GM18858 (cell line): ENCODE data around the gene DIS3L2.

Experiments
- ATAC-seq: cut with Tn5 transposase; IDR thresholded peaks from one replicate; pipeline ENCODE4 v1.9.1; 2021; ENCODE audit not compliant: unreplicated experiment

DIS3L2 gene

GRCh38 chr2:231951452-231952035 is 10.0 kb upstream of the DIS3L2 start:
- no peak for ATAC-seq

- ATAC-seq, result no peak
These were observed 5.6 kb upstream of the DIS3L2 start for GRCh38 chr2:231955758-231956472.

DNA sequence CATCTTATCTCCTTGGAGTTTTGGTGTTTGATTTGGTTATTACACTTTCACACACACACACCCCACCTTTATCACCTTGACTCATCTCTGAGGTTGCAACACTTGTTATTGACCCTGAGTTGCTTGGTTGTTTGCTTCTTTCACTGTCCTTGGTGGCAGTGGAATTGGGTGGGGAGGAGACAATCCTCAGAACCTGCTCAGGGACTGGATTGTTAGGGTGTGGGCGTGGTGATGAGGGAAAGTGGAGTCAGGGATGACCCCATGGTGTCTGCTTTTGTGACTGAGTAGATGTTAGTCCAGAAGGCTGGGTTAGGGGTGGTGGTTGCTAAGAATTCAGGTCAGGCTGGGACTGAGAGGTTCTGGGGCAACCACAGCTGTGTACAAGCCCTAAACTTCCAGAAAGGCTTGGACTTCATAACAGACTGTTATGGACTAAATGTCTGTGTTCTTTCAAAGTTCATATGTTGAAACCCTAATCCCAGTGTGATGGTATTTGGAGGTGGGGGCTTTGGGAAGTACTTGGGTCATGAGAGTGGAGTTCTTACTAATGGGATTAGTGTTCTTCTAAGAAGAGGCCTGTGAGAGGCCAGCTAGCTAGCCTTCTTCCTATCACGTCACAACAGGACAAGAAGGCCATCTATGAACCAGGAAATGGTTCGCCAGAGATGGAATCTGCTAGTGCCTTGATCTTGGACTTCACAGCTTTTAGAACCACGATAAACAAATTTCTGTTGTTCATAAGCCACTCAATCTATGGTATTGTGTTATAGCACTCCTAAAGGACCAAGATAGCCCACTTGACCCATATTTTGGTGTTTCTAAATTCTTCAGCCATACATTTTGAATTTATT is 3.4 kb upstream of the DIS3L2 start:
- no peak for ATAC-seq

- no peak for ATAC-seq
These were observed 634 bp upstream of the DIS3L2 start for GRCh38 chr2:231960810-231961348.

DNA sequence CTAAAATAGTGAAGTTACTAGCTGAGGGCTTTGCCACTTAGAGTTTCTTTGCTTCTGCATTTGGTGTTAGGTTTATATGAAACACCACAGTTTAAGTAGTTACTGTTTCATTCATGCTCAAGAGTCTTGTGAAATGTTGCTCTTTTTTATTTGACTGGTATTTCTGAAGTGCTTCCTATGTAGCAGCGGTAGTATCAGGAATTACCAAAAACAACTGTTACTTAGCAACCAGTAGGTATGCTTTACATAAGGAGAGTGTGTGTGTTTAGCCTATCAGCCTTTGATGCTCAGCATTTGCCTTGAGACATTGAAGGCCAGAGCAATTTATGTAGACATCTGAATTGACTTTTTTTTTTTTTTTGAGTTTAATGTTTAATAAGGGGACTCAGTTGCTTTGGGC is 3.6 kb downstream of the DIS3L2 start:
- ATAC-seq, result no peak

DNA sequence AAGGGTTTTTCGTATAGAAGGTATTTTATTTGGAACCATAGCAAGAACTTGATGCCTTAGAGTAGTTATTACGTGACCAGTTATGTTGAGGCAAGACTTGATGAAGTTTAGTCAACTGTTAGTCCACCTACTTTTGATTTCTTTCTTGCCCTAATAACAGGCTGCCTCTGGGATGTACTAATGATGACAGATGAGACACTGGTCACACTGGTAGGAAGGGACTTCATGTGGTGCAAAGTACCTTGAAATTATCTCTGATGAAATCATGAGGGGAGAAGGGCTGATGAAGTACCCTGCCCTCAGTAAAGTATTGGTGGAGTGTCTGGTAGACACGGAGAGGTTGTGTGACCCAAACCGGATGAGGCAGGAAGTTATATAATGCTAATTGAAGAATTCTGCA is 5.4 kb downstream of the DIS3L2 start:
- ATAC-seq, result no peak

DNA sequence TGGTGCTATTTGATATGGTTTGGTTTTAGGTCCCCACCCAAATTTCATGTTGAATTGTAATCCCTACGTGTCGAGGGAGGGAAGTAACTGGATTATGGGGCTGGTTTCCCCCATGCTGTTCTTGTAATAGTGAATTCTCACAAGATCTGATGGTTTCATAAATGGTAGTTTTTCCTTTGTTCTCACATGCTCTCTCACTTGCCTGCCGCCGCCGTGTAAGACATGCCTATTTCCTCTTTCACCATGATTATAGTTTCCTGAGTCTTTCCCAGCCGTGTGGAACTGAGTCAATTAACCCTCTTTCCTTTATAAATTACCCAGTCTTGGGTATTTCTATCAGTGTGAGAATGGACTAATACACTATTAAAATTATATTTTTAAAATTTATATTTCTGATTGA is 7.3 kb downstream of the DIS3L2 start:
- ATAC-seq, result no peak

GRCh38 chr2:231970461-231970860 is 8.9 kb downstream of the DIS3L2 start:
- no peak for ATAC-seq

DNA sequence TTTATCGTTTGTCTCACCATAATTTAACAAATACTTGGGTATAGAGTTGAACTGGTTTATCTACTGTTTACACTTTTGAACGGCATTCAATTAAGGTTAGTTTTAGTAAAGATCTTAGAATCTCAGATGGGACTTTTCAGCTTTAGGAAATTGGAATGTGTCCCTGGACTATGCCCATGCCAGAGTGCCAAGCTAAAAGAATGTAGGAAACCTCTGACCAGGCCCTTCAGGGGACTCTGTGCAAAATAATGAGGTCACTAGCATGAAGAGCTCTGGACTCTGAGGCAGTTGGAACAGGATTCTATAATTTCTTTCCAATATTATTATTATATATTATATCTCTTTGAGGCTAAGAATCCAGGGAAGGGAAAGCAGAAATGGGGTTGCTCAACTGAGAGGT is 13.5 kb downstream of the DIS3L2 start:
- no peak for ATAC-seq

GRCh38 chr2:231977430-231977829 is 15.9 kb downstream of the DIS3L2 start:
- ATAC-seq, result no peak

DNA sequence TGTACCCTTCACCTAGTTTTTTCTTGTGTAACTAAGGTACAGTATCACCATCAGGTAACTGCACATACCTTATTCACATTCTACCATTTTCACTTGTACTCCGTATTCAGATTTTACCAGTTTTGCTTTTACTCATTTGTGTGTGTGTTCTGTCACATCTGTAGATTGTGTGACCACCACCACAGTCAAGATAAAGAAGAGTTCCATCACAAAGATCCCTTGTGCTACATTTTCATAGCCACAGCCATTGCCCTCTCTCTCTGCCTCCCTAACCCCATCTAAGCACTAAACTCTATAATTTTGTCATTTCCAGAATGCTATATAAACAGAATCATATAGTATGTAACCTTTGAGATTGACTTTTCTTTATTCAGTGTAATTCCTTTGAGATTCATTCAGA is 23.5 kb downstream of the DIS3L2 start:
- ATAC-seq, result no peak

GRCh38 chr2:231985823-231986261 is 24.3 kb downstream of the DIS3L2 start:
- ATAC-seq, result no peak

- no peak for ATAC-seq
These were observed 25.7 kb downstream of the DIS3L2 start for GRCh38 chr2:231987124-231987727.

GRCh38 chr2:231988179-231988866 is 26.8 kb downstream of the DIS3L2 start:
- no peak for ATAC-seq

GRCh38 chr2:231991664-231992063 is 30.2 kb downstream of the DIS3L2 start:
- ATAC-seq, result no peak

DNA sequence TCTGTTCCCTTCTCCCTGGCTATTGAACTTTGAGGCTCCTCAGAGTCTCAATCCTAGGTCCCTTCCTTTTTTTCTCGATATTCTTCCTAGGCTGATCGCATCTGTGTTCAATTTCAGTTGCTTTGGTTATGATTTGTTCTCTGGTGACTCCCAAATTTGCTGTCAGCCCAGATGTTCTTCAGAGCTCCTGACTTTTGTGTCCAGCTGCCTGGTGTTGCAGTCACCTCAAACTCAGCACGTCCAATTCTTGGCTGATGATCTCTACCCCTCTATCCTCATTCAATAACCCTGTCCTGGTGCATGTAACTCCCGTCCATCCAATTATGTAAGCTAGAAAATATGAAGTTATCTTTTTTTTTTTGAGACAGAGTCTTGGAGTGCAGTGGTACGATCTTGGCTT is 31.4 kb downstream of the DIS3L2 start:
- ATAC-seq, result no peak

DNA sequence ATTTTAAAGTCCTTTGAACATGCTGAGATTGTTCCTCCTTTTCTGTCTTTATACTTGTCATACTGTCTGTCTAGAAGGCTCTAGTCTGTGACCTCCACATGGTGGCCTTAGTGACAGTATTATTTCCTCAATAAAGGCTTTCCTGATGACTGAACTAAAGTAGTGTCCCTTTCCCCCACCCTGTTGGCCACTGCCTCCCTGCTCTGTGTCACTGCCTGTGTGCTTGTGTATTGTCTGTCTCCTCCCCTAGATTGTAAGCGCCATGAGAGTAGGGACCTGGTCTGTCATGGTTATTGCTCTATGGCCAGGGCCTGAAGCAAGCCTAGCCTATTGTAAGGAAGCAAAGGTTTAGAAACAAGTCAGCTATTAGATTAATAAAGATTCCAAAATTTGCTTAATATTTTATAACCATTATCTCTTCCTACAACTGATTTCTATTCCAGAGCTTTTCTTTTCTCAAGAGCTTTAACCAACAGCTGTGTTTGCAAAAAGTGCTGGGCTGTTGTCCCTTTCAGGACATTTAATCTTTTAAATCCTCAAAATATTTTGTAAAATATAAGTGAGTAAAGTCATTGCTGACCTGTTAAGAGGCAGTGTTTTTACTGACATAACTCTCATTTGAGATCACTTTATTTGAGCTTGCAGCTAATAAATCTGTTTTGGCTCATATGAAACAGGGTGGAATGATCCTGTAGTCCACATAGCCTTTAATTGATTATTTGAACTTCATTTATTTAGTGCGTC is 35.5 kb downstream of the DIS3L2 start:
- no peak for ATAC-seq

DNA sequence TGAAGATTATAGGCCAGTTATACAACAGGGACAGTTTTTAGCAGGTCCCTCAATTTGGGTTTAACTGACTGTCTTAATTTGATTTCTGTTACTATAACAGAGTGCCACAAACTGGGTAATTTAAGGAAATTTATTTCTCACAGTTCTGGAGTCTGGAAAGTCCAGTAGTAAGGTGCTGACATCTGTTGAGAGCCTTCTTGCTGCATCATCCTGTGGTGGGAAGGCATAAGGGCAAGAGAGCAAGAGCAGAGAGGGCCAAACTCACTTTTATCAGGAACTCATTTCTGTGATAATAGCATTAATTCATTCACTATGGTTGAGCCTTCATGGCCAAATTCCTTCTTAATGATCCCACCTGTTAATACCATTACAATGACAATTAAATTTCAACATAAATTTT is 36.5 kb downstream of the DIS3L2 start:
- no peak for ATAC-seq

GRCh38 chr2:232000439-232000838 is 38.9 kb downstream of the DIS3L2 start:
- no peak for ATAC-seq

DNA sequence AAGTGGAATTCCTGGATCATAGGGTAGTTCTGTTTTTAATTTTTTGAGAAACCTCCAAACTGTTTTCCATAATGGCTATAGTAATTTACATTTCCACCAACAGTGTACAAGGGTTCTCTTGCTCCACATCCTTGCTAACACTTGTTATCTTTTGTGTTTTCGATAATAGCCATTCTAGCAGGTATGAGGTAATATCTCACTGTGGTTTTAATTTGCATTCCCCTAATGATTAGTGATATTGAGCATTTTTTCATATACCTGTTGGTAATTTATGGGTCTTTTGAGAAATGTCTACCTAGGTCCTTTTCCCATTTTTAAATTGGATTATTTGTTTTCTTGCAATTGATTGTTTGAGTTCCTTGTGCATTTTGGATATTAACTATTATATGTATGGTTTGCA is 39.6 kb downstream of the DIS3L2 start:
- ATAC-seq, result no peak
